GM13976 (cell line): ENCODE data around the gene SYN1.

Source experiments
- DNase-seq: peaks from one replicate; pipeline ENCODE4 v3.0.0; 2012; ENCODE audit warnings: low spot score
- CTCF ChIP-seq: IDR thresholded peaks from 2 replicates; pipeline ENCODE4 v1.5.1; 2012; ENCODE audit warnings: borderline replicate concordance, mild to moderate bottlenecking; ENCODE audit not compliant: insufficient read depth; ENCODE audit errors: extremely low read depth, missing control alignments, control extremely low read depth
- in situ Hi-C: fragments of 300-500 bp; cut with MboI; formaldehyde crosslinking; loops from one replicate; pipeline ENCODE4 v1.12.0; 2022; ENCODE audit warnings: low sequenced_read_pairs, mixed read lengths, inconsistent platforms; ENCODE audit not compliant: unreplicated experiment

SYN1 gene

GRCh38 chrX:47561659-47562151 is 58.0 kb downstream of the SYN1 start:
- no peak for TF ChIP-seq CTCF
- in situ Hi-C loops, result no loop called here
- peak; percentile 5 for DNase-seq

GRCh38 chrX:47560934-47561658 is 58.6 kb downstream of the SYN1 start, which contains the start of gene ARAF:
Gene ARAF (plus strand): TSS chrX:47561205. CDS start chrX:47562968, 1,763 bp downstream.
- DNase-seq, result peak; percentile 91
- in situ Hi-C loops, result no loop called here
- no peak for TF ChIP-seq CTCF

GRCh38 chrX:47560179-47560933 is 59.3 kb downstream of the SYN1 start:
- DNase-seq, result no peak
- in situ Hi-C loops, result no loop called here
- TF ChIP-seq CTCF, result no peak

- in situ Hi-C loops, result no loop called here
- DNase-seq, result no peak
- no peak for TF ChIP-seq CTCF
Measured at GRCh38 chrX:47558436-47558835, 61.2 kb downstream of the SYN1 start.

GRCh38 chrX:47556045-47556623 is 63.5 kb downstream of the SYN1 start:
- peak; percentile 74 for DNase-seq
- TF ChIP-seq CTCF, result no peak
- in situ Hi-C loops, result no loop called here

- DNase-seq, result no peak
- in situ Hi-C loops, result no loop called here
- no peak for TF ChIP-seq CTCF
Measured at GRCh38 chrX:47543496-47543895, 76.2 kb downstream of the SYN1 start.
